ENCODE data around the gene NOXRED1.
A peak's percentile ranks its signal among the peaks of the same experiment; 100 is the strongest.

The NOXRED1 gene

DNA sequence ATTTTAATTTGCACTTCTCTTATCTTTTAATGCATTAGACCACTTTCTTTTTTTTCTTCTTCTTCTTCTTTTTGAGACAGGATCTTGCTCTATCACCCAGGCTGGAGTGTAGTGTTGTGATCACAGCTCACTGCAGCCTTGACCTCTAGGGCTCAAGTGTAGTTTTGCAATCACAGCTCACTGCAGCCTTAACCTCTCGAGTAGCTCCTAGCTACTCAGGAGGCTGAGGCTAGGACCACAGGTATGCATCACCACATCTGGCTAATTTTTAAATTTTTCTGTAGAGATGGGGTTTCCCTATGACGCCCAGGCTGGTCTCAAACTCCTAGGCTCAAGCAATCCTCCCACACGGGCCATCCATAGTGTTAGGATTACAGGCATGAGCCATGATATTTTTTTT, 59.2 kb downstream of the NOXRED1 start:
- Histone ChIP-seq H3K4me2 (ENCODE audit: low read length) (no peak overlapping the region), H3K27ac (ENCODE audit: low read depth, low read length) (no peak overlapping the region), H3K79me2 (ENCODE audit: control insufficient read depth, low read length) (peaks cover 97% of the 10 kb centered on the region), H3K4me1 (ENCODE audit: control insufficient read depth, low read length) (peaks cover 94% of the 10 kb centered on the region), H4K20me1 (ENCODE audit: control insufficient read depth, insufficient read depth, low read depth, low read length) (no peaks in the 10 kb centered on the region), H3F3A (ENCODE audit: control insufficient read depth, insufficient read depth) (no peaks in the 10 kb centered on the region; the same call in 1 of the 2 replicates), H3K27me3 (ENCODE audit: control insufficient read depth, low read length) (no peaks in the 10 kb centered on the region), H3K4me3 (ENCODE audit: low read length) (no peak overlapping the region), H3K9me3 (ENCODE audit: control insufficient read depth, insufficient read depth, low read length) (peaks cover 9% of the 10 kb centered on the region), H3K9me2 (replicated peaks; ENCODE audit: control insufficient read depth, low read length) (no peaks in the 10 kb centered on the region), H3K36me3 (ENCODE audit: control insufficient read depth, low read length) (peaks cover 66% of the 10 kb centered on the region)
- no peak for TF ChIP-seq EZH2phosphoT487 (IDR thresholded peaks at IDR 0.05; ENCODE audit: borderline replicate concordance, low read length)
- no peak for TF ChIP-seq CTCF (IDR thresholded peaks at IDR 0.05; ENCODE audit: low read depth, low read length, poor library complexity, severe bottlenecking)

GRCh38 chr14:77359626-77360025, 63.7 kb downstream of the NOXRED1 start:
- H3K4me3 ChIP-seq (ENCODE audit: low read length) = no peak overlapping the region
- no peak overlapping the region for H3K27ac ChIP-seq (ENCODE audit: low read depth, low read length)
- H3K36me3 ChIP-seq (ENCODE audit: control insufficient read depth, low read length) = peaks cover 54% of the 10 kb centered on the region
- TF ChIP-seq CTCF (IDR thresholded peaks at IDR 0.05; ENCODE audit: low read depth, low read length, poor library complexity, severe bottlenecking) = no peak
- no peak for TF ChIP-seq EZH2phosphoT487 (IDR thresholded peaks at IDR 0.05; ENCODE audit: borderline replicate concordance, low read length)
- peaks cover 98% of the 10 kb centered on the region for H3K79me2 ChIP-seq (ENCODE audit: control insufficient read depth, low read length)
- peaks cover 71% of the 10 kb centered on the region for H3K4me1 ChIP-seq (ENCODE audit: control insufficient read depth, low read length)
- 0 out of 2 replicates have a peak overlapping the region, but pooled peaks have one; percentile 20 for H3K4me2 ChIP-seq (ENCODE audit: low read length)
- H3K9me3 ChIP-seq (ENCODE audit: control insufficient read depth, insufficient read depth, low read length) = peaks cover 9% of the 10 kb centered on the region
- H3K9me2 ChIP-seq (replicated peaks; ENCODE audit: control insufficient read depth, low read length) = no peaks in the 10 kb centered on the region
- no peaks in the 10 kb centered on the region for H4K20me1 ChIP-seq (ENCODE audit: control insufficient read depth, insufficient read depth, low read depth, low read length)
- no peaks in the 10 kb centered on the region; the same call in 1 of the 2 replicates for H3F3A ChIP-seq (ENCODE audit: control insufficient read depth, insufficient read depth)
- no peaks in the 10 kb centered on the region for H3K27me3 ChIP-seq (ENCODE audit: control insufficient read depth, low read length)

DNA sequence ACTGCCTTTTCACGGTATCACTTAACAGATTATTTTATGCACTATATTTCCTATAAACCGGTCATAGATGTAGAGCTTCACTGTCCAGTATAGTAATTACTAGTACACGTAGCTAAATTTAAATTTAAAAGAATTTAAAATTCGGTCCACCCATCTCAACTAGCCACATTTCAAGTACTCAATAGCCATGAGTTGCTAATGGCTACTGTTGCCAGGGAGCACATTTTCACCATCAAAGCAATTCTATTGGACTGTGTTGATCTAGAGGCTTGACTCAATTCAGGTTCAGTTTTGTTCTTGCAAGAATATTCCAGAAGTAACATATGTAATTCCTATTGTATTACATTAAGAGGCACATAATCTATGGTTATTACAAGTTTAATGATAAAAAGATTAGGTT, 66.4 kb downstream of the NOXRED1 start:
- Histone ChIP-seq H3K4me3 (ENCODE audit: low read length) (no peak overlapping the region), H3K4me1 (ENCODE audit: control insufficient read depth, low read length) (peaks cover 48% of the 10 kb centered on the region), H3K27me3 (ENCODE audit: control insufficient read depth, low read length) (no peaks in the 10 kb centered on the region), H4K20me1 (ENCODE audit: control insufficient read depth, insufficient read depth, low read depth, low read length) (no peaks in the 10 kb centered on the region), H3K9me2 (replicated peaks; ENCODE audit: control insufficient read depth, low read length) (no peaks in the 10 kb centered on the region), H3K36me3 (ENCODE audit: control insufficient read depth, low read length) (peaks cover 35% of the 10 kb centered on the region), H3K4me2 (ENCODE audit: low read length) (no peak overlapping the region), H3K27ac (ENCODE audit: low read depth, low read length) (no peak overlapping the region), H3K9me3 (ENCODE audit: control insufficient read depth, insufficient read depth, low read length) (peaks cover 7% of the 10 kb centered on the region), H3F3A (ENCODE audit: control insufficient read depth, insufficient read depth) (no peaks in the 10 kb centered on the region; the same call in 1 of the 2 replicates), H3K79me2 (ENCODE audit: control insufficient read depth, low read length) (peaks cover 90% of the 10 kb centered on the region)
- TF ChIP-seq CTCF (IDR thresholded peaks at IDR 0.05; ENCODE audit: low read depth, low read length, poor library complexity, severe bottlenecking) (no peak), EZH2phosphoT487 (IDR thresholded peaks at IDR 0.05; ENCODE audit: borderline replicate concordance, low read length) (no peak)

Data from DOHH2 (cell line).